Measurements from ENCODE around the gene WWTR1. TPM values are rescaled to one million over a fixed set of nuclear protein-coding genes. Genes with fewer than 3 reads are reported as not detected.

The WWTR1 gene
- total and polyA plus RNA-seq, 2 of the 8 experiments (the other 6 are each of a cell fraction or from before 2014, with no cell fraction given), result 15.7 to 18.6 TPM

DNA sequence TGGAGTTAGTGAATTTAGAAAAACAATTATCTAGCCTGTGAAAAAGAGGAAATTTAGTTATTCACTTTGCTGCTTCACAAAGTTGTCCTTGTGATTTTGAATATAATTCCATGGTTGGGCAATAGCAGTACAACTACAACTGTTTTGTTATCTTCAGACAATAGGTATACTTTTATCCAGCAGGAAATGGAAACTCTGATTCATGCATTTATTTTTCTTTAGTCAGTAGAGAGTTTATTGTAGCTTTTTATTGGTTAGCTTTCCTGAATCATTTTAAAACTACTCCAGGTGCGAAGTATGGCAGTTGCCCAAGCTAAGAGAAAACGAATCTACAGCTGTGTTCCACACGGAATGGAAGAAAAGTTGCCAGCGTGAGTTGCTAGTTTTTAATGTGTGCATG lies 103.0 kb downstream of the WWTR1 start (continued):
- TF ChIP-seq CTBP2 (IDR thresholded peaks at IDR 0.05; ENCODE audit: borderline replicate concordance, insufficient read depth, insufficient read length, low read length) (no peak), SUZ12 (IDR thresholded peaks at IDR 0.05; ENCODE audit: low read length) (no peak), CHD1 (IDR thresholded peaks at IDR 0.05; ENCODE audit: low read depth, low read length) (no peak), RAD21 (IDR thresholded peaks at IDR 0.05 in 1 of 2, conservative IDR thresholded peaks at IDR 0.05 in 1 of 2; ENCODE audit: low read depth in 2 of 2, low read length in 2 of 2) (no peak), BRCA1 (IDR thresholded peaks at IDR 0.05; ENCODE audit: low read depth, low read length) (no peak), TAF1 (IDR thresholded peaks at IDR 0.05; ENCODE audit: low read depth, low read length) (no peak)
